HG03432 (cell line): Measurements from ENCODE around the gene RAPGEF1.
"Not testable (repeated sequence)": the region's sequence is repeated elsewhere in the genome, so short reads cannot be mapped to it uniquely, and the experiment has no call there.

Source experiments
- ATAC-seq: cut with Tn5 transposase; IDR thresholded peaks from one replicate; pipeline ENCODE4 v1.9.1; 2021; ENCODE audit warnings: mild to moderate bottlenecking, moderate library complexity; ENCODE audit not compliant: unreplicated experiment

Gene RAPGEF1

GRCh38 chr9:131731237-131731636 is 8.6 kb downstream of the RAPGEF1 start:
- ATAC-seq = no peak

DNA sequence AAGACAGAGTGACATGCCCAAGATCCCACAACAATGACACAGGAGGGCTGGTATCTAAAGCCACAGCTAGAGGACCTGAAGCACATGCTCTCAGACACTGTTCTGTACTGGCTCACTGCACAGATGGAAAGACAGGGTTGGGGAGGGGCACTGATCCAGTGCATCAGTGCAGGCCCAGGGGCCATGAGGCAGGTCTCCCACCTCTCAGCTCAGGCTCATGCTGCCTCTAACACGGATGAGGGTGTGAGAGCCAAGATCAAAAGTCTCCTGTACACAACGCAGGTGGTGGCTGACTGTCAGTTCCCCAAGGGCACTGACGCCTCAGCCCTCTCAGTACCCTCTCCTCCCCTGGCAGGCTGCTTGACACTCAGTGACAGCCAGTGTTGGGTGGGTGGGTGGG is 10.9 kb downstream of the RAPGEF1 start:
- ATAC-seq = peak; percentile 25

GRCh38 chr9:131728546-131728910 is 11.3 kb downstream of the RAPGEF1 start:
- no peak for ATAC-seq

DNA sequence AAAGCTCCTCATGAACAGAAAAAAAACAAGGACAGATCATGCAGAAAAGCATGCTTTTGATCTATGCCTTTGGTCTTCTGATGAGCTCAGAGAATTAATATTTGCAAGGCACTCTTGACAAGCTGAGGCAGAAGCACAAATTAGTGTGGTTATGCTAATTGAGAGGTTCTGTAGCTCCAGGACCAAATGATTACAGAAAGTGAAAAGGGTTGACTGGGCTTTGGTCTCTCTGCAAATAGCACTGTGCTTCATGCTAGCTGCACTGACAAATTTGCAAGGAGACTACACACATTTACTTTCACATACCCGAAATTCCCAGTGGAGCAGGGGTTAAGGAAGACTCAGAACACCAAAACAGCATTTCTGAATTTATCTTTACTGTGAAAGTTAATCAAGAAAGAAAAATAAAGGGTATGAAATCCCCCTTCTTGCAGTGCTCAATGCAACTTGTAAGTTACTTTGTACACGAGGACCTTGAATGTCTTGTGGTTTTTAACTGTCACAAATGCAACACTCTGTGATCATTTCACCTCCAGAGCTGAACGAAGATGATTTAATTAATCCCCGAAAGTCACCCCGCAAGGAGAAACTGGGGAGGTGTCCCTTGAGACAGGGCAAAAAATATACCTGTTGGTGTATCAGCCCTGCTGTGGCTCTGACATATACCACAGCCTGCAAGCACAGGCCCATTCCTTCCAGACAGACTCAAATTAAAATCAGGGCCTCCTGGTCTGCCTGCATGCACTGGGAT is 11.9 kb downstream of the RAPGEF1 start:
- peak; percentile 27 for ATAC-seq

DNA sequence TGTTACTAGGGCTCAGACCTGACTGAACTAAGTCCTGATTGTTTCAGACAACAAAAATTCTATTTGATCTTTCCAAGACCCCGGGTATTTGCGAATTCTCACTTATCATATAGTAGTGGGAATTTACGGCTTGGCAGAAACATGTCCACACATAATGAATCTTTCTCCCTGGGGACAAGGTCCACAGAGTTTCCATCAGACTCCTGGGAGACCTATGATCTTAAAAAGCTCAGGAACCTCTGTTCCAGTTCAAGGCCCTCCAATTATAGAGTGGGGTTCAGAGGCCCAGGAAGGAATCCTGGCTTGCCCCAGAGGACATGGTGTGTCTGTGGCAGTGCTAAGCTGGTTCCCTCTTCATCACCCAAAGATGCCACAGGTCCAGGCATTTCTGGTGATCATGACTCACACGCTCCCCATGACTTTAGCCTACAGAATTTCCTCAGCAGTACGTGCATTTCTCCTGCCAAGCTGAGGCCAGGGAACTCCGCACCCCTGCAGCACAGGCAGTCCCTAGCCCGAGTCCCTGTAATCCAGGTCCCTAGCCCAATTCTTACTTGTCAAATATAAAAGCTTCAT is 12.6 kb downstream of the RAPGEF1 start:
- no peak for ATAC-seq

- no peak for ATAC-seq
These were observed 15.2 kb downstream of the RAPGEF1 start for GRCh38 chr9:131724683-131725082.

DNA sequence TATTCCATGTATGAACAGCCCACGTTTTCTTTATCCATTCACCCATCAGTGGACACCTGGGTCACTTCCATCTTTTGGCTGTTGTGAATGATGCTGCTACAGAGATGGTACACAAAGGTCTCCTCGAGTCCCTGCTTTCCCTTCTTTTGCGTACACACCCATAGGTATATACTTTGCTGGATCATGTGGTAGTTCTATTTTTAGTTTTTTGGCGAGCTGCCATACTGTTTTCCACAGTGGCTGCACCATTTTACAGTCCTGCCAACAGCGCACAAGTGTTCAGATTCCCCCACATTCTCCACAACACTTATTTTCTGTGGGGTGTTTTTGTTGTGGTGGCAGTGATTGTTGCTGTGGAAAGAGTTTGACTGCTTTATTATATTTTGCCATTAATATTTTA is 16.2 kb downstream of the RAPGEF1 start:
- no peak for ATAC-seq

DNA sequence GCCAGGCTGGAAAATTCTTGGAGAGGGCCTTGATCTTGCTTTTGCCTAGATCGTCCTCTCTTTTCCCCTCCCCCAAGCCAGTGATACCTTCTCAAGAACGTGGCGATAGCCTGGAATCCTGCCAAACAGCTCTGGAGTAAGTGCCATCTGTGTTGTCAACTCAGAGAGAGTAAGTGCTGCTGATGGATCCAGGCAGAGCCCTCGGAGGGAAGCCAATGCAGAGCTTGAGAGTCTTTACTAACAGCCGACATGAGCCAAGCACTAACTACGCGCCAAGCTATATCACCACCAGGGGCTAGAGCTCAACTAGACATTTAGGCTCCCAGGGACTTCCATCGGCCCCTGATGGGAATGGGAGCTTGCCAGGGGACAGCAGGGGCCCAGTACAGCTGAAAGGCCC is 17.6 kb downstream of the RAPGEF1 start:
- ATAC-seq = no peak

DNA sequence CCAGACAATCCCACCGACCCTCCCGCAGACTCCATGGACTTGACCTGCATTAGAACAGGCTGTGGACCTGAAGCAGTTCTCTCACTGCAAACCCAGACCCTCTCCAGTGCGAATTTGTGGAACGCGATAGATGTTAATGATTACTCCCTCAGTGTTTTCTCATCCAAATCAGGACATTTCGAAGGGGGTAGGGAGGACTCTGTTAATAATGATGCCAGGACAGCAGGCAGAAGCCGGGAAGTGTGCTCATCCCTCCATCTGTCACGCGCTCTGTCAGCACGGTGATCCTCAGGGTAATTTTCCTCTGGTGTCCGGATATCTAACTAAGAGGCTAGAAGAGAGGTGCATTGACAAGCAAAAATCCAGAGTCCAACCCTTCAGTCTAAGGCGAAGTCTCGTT is 18.8 kb downstream of the RAPGEF1 start:
- ATAC-seq = no peak

GRCh38 chr9:131720330-131720729 is 19.5 kb downstream of the RAPGEF1 start:
- no peak for ATAC-seq

GRCh38 chr9:131719262-131719908 is 20.5 kb downstream of the RAPGEF1 start:
- ATAC-seq = no peak

- ATAC-seq = no peak
These were observed 22.0 kb downstream of the RAPGEF1 start for GRCh38 chr9:131717719-131718460.

- ATAC-seq = no peak
These were observed 24.0 kb downstream of the RAPGEF1 start for GRCh38 chr9:131715906-131716305.

DNA sequence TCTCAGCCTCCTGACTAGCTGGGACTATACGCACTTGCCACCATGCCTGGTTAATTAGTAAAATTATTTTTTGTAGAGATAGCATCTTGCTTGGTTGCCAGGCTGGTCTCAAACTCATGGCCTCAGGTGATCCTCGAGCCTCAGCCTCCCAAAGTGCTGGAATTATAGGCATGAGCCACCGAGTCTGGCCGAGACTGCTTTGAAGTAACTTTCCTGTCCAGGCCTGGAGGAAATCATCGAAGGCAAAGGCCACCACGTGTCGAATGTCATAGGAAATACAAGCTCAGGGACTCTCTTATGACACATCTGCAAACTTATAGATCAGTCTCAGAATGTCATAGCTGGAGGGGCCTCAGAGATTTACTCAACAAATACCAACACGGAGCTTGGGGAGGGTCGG is 25.1 kb downstream of the RAPGEF1 start:
- ATAC-seq = no peak

GRCh38 chr9:131714161-131714646 is 25.7 kb downstream of the RAPGEF1 start:
- no peak for ATAC-seq

GRCh38 chr9:131713016-131713415 is 26.9 kb downstream of the RAPGEF1 start:
- ATAC-seq = no peak

DNA sequence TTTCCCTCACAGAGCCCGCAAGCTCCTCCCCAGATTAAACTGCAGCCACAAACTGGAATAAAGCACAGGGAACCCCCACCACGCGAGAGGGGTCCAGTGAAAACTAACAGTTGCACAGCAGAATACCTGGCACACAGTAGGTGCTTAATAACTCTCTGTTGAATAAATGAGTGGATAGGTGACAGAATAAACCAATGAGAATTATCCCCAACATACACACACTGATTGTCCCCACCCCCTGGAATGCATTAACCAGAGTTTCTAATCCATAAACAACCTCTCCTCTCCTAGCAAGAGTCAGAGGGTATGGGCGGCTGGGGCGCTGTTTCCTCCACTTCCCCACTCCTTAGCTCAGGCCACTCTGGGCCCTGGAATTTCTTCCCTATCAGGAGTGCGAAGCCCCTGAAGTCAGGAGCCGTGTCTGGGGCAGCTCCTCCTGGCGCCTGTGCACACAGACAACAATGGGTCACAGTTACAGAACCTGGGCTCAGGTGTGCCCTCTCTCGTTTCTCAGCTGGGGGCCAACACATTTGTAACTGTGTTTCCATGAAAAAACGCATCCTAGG is 27.6 kb downstream of the RAPGEF1 start:
- ATAC-seq = no peak

DNA sequence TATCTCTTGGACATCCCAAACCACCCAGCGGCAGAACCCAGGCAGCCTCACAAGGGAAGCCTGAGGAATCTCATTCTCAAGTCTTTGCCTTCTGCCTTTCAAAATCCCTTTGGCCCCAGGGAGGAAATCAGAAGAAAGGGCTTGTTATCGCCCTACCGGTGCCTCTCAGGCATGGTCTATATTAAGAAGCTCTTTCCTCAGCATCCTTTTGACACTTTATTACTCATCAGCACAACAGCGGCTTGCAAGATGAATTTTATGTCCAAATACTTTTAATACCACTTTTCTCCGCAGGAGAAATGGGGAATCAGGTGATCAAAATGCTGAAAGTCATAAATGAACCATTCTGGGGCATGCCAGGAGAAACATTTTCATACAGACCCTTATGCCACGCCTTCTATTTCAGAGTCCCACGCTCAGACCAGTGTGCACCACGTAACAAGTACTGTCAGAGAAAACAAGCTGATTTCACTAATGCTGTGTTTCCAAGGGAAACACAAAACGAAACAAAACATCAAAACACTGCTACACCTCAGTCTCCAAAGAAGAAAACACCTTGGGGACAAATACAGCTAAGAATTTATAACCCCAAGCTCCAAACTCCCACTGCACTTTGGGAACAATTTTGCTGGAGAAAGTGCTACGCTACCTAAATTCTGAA is 30.0 kb downstream of the RAPGEF1 start:
- ATAC-seq = peak; percentile 57

DNA sequence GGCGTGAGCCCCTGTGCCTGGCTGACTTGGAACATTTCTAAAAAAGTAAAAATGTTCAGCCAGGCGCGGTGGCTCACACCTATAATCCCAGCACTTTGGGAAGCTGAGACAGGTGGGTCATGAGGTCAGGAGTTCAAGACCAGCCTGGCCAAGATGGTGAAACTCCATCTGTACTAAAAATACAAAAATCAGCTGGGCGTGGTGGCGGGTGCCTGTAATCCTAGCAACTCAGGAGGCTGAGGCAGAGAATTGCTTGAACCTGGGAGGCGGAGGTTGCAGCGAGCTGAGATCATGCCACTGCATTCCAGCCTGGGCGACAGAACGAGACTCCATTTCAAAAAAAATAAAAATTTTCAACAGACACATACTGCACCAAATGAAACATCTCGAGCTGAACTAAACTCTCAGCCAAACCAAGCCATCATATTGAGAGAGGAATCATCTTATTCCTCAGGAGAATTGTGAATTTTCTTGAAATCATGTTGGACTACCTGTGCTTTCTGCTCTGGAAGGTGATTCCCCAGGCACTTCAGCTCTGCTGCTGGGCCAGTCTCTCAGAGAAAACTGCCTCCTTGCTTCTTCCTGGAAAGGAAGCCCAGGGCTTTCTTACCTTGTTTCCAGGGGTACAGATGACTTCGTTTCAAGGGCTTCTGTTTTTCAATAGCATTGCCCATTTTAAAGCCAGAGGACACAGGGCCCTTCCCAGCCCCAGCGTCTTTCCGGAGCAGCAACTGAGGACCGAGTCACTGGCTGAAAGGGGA is 30.7 kb downstream of the RAPGEF1 start:
- ATAC-seq = not testable (repeated sequence)
